ENCODE results near the gene FBXL7.

Gene FBXL7

GRCh38 chr5:15791274-15791673, 291.3 kb downstream of the FBXL7 start:
- Histone ChIP-seq H3K27me3 (no peaks in the 10 kb centered on the region), H4K20me1 (no peaks in the 10 kb centered on the region), H3K4me2 (no peak overlapping the region), H3K36me3 (no peaks in the 10 kb centered on the region), H3K9ac (no peak overlapping the region), H3K27ac (no peak overlapping the region), H3K4me1 (peaks cover 0 to 9% (median 7%) of the 10 kb centered on the region in 10 experiments; a peak in 12 of 20 replicates), H3K9me3 (replicated peaks in 1 of 11) (peaks cover 0 to 2% (median 0%) of the 10 kb centered on the region in 11 experiments; a peak in 1 of 22 replicates), H3K4me3 (no peak overlapping the region)
- no peak for TF ChIP-seq Cebpa-rat (IDR thresholded peaks at IDR 0.05)

GRCh38 chr5:15791859-15792258, 291.9 kb downstream of the FBXL7 start:
- H3K9me3 ChIP-seq (replicated peaks in 1 of 11), result peaks cover 0 to 7% (median 0%) of the 10 kb centered on the region in 11 experiments; a peak in 2 of 22 replicates
- H3K36me3 ChIP-seq, result no peaks in the 10 kb centered on the region
- no peaks in the 10 kb centered on the region for H3K27me3 ChIP-seq
- no peak overlapping the region for H3K4me2 ChIP-seq
- no peak overlapping the region for H3K9ac ChIP-seq
- H3K27ac ChIP-seq, result no peak overlapping the region
- TF ChIP-seq Cebpa-rat (IDR thresholded peaks at IDR 0.05), result no peak
- no peak overlapping the region for H3K4me3 ChIP-seq
- no peaks in the 10 kb centered on the region for H4K20me1 ChIP-seq
- peaks cover 0 to 9% (median 7%) of the 10 kb centered on the region in 10 experiments; a peak in 12 of 20 replicates for H3K4me1 ChIP-seq

GRCh38 chr5:15794052-15794985, 294.3 kb downstream of the FBXL7 start:
- H3K9me3 ChIP-seq (replicated peaks in 1 of 11), result peaks cover 0 to 7% (median 0%) of the 10 kb centered on the region in 11 experiments; a peak in 2 of 22 replicates

DNA sequence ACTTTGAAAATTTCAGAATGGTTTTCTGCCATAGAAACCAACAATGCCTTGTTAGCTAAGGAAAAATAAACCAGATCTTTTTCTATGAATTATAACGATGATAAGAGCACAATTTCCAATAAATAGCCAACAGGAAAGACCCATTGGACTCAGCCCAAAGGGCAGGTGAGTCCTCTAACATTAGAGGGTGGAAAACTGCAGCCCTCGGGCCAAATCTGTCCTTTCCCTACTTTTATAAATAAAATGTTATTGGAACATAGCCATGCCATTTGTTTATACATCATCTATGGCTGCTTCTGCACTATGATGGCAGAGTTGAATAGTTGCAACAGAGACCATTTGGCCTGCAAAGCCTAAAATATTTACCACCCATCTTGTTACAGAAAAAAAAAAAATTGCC, 296.1 kb downstream of the FBXL7 start:
- no peak overlapping the region for H3K9ac ChIP-seq
- no peaks in the 10 kb centered on the region for H3K27me3 ChIP-seq
- no peaks in the 10 kb centered on the region for H4K20me1 ChIP-seq
- no peak overlapping the region for H3K4me3 ChIP-seq
- H3K27ac ChIP-seq, result no peak overlapping the region
- TF ChIP-seq Cebpa-rat (IDR thresholded peaks at IDR 0.05), result no peak
- H3K36me3 ChIP-seq, result no peaks in the 10 kb centered on the region
- H3K4me2 ChIP-seq, result no peak overlapping the region
- peaks cover 0 to 7% (median 0%) of the 10 kb centered on the region in 11 experiments; a peak in 2 of 22 replicates for H3K9me3 ChIP-seq (replicated peaks in 1 of 11)
- peaks cover 0 to 9% (median 7%) of the 10 kb centered on the region in 10 experiments; a peak in 12 of 20 replicates for H3K4me1 ChIP-seq

More at GRCh38 chr5:15794052-15794985, 294.3 kb downstream of the FBXL7 start:
- no peak for TF ChIP-seq Cebpa-rat (IDR thresholded peaks at IDR 0.05)
- Histone ChIP-seq H3K4me2 (peak overlapping the region in 8 of 11 experiments; percentile 11 to 60 (median 33); a peak in 12 of 22 replicates), H3K4me3 (no peak overlapping the region), H3K27me3 (no peaks in the 10 kb centered on the region), H3K9ac (peak overlapping the region in 1 of 11 experiments; percentile 17; a peak in 1 of 22 replicates), H3K27ac (no peak overlapping the region), H3K4me1 (peaks cover 0 to 9% (median 7%) of the 10 kb centered on the region in 10 experiments; a peak in 12 of 20 replicates), H4K20me1 (no peaks in the 10 kb centered on the region), H3K36me3 (no peaks in the 10 kb centered on the region)

DNA sequence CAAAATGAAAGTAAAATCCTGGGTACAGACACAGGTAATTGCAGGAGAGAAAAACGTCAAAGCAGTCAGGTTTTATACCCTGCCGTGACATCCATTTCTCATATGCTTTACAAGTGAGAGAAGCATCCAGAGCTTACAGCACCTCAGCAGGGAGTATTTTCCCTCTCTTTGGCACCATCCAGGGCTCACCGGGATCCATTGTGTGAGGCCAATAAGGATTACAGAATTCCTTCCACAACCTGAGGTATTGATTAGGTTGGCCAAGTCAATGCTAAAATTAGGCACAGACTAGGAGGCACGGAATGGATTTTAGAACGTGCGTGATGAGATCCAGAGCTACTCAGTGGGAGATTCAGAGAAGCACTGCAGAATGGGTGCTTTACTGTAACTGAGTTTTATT, 296.6 kb downstream of the FBXL7 start:
- Histone ChIP-seq H3K4me3 (no peak overlapping the region), H3K4me2 (no peak overlapping the region), H3K36me3 (no peaks in the 10 kb centered on the region), H4K20me1 (no peaks in the 10 kb centered on the region), H3K27me3 (no peaks in the 10 kb centered on the region), H3K4me1 (peaks cover 0 to 9% (median 7%) of the 10 kb centered on the region in 10 experiments; a peak in 12 of 20 replicates), H3K27ac (no peak overlapping the region), H3K9me3 (replicated peaks in 1 of 11) (peaks cover 0 to 7% (median 0%) of the 10 kb centered on the region in 11 experiments; a peak in 2 of 22 replicates), H3K9ac (no peak overlapping the region)
- no peak for TF ChIP-seq Cebpa-rat (IDR thresholded peaks at IDR 0.05)

DNA sequence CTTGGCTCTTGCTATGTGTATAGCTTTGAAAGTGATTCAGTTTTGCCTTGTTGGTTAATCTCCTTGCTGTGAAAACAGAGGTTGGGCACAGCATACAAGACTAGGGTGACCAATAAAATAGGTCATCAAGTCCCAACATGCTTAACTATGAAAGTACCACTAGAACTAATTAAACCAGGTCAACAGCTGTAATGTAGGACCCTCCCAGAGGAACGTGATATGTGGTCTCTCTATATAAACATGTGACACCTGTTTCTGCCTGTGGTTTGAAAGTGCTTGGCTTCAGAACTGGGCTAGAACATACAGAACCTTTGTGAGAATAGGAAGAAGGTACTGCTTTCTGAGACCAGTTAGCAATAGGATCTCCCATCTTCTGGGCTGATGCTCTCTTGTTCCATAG, 297.1 kb downstream of the FBXL7 start:
- Histone ChIP-seq H3K4me1 (peaks cover 0 to 9% (median 7%) of the 10 kb centered on the region in 10 experiments; a peak in 12 of 20 replicates), H3K27ac (no peak overlapping the region), H3K27me3 (no peaks in the 10 kb centered on the region), H3K36me3 (no peaks in the 10 kb centered on the region), H4K20me1 (no peaks in the 10 kb centered on the region), H3K4me2 (no peak overlapping the region), H3K9me3 (replicated peaks in 1 of 11) (peaks cover 0 to 7% (median 0%) of the 10 kb centered on the region in 11 experiments; a peak in 2 of 22 replicates), H3K9ac (no peak overlapping the region), H3K4me3 (no peak overlapping the region)
- TF ChIP-seq Cebpa-rat (IDR thresholded peaks at IDR 0.05), result no peak

DNA sequence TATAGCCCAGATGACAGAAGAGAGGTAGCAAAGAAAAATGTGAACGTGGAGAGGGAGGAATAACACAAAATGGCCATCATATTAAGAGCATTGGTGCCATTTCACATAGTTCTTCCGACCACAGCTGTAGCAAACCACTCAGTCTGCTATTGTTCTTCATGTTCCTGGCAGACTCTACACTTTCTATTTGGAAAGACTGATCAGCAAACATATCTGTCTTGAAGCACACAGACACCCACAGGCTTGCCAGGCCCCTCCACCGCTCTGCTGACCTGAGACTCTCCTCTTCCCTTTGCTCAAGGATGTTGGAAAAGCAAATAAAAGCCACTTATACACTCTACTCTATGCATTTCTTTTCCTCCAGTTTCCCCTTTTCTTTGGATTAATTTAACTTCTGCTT, 298.0 kb downstream of the FBXL7 start:
- Histone ChIP-seq H3K9me3 (replicated peaks in 1 of 11) (peaks cover 0 to 7% (median 0%) of the 10 kb centered on the region in 11 experiments; a peak in 2 of 22 replicates), H3K27ac (no peak overlapping the region), H3K27me3 (no peaks in the 10 kb centered on the region), H4K20me1 (no peaks in the 10 kb centered on the region), H3K9ac (no peak overlapping the region), H3K4me3 (no peak overlapping the region), H3K36me3 (no peaks in the 10 kb centered on the region), H3K4me1 (peaks cover 0 to 9% (median 7%) of the 10 kb centered on the region in 10 experiments; a peak in 12 of 20 replicates), H3K4me2 (no peak overlapping the region)
- TF ChIP-seq Cebpa-rat (IDR thresholded peaks at IDR 0.05), result no peak

- no peak overlapping the region for H3K9ac ChIP-seq
- TF ChIP-seq Cebpa-rat (IDR thresholded peaks at IDR 0.05), result no peak
- H3K4me3 ChIP-seq, result no peak overlapping the region
- no peak overlapping the region for H3K27ac ChIP-seq
- H3K4me1 ChIP-seq, result peaks cover 0 to 9% (median 7%) of the 10 kb centered on the region in 10 experiments; a peak in 12 of 20 replicates
- H3K4me2 ChIP-seq, result no peak overlapping the region
- H3K9me3 ChIP-seq (replicated peaks in 1 of 11), result peaks cover under 1 to 12% (median 5%) of the 10 kb centered on the region in 11 experiments; a peak in 18 of 22 replicates
- no peaks in the 10 kb centered on the region for H3K36me3 ChIP-seq
- H3K27me3 ChIP-seq, result no peaks in the 10 kb centered on the region
- H4K20me1 ChIP-seq, result no peaks in the 10 kb centered on the region
Observed at GRCh38 chr5:15799014-15799413, 299.0 kb downstream of the FBXL7 start.

- Histone ChIP-seq H3K27ac (no peak overlapping the region), H3K4me3 (no peak overlapping the region), H3K9ac (no peak overlapping the region), H3K4me2 (no peak overlapping the region), H3K9me3 (replicated peaks in 1 of 11) (peaks cover 7 to 18% (median 11%) of the 10 kb centered on the region in 11 experiments), H3K4me1 (peaks cover 0 to 6% (median 4%) of the 10 kb centered on the region in 10 experiments; a peak in 12 of 20 replicates), H3K27me3 (no peaks in the 10 kb centered on the region), H3K36me3 (no peaks in the 10 kb centered on the region), H4K20me1 (no peaks in the 10 kb centered on the region)
- TF ChIP-seq Cebpa-rat (IDR thresholded peaks at IDR 0.05), result no peak
Observed at GRCh38 chr5:15799612-15800011, 299.6 kb downstream of the FBXL7 start.
